ENCODE data around the gene CRABP2. TPM values are rescaled to one million over a fixed set of nuclear protein-coding genes. Genes with fewer than 3 reads are reported as not detected.

CRABP2 gene
- total and polyA plus RNA-seq, 2 of the 13 experiments (the other 11 are each of a cell fraction or from before 2014, with no cell fraction given): 0.40 to 0.60 TPM

DNA sequence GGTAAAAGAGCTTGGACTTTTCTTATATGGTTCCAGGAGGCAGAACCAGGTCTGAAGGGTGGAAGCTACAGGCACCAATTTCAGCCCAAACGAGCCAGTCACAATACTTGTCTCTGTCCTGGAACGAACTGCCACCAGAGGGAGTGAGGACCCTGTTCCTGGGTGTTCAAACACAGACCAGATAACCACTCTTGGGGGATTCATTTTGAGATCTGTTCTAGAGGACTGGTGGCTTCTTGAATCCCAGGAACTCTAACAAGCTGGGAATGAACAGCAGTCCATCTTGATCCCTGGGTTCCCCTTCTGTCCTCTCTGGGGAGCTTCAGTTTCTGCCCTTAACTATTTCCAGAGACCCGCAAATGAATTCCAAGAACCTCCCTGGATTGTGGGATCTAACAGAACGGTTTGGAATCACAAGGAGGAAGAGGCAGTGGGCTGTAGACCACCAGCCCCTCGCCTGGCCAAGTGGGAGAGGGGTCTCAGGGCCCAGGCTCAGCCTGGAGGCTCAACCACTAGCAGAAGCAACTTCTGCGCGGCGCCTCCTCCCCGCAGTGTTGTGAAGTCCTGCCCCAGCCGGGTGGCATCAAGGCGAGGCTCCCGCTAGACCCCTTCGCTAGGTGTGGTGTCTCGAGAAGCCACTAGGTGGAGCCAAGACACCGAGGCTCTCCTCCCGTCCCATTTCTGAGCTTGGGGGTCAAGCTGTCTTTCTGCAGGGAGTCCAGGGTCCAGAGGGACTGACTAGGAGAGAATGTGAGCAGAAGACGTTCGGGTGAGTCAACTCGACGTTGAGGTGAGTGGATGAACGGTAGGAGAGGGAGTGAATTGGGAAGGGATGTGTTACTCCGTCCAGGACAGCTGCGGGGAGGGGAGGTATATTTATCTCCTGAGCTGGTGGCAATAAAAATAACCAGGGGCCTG is 16.1 kb downstream of the CRABP2 start (continued):
- TF ChIP-seq, protein P1, sequence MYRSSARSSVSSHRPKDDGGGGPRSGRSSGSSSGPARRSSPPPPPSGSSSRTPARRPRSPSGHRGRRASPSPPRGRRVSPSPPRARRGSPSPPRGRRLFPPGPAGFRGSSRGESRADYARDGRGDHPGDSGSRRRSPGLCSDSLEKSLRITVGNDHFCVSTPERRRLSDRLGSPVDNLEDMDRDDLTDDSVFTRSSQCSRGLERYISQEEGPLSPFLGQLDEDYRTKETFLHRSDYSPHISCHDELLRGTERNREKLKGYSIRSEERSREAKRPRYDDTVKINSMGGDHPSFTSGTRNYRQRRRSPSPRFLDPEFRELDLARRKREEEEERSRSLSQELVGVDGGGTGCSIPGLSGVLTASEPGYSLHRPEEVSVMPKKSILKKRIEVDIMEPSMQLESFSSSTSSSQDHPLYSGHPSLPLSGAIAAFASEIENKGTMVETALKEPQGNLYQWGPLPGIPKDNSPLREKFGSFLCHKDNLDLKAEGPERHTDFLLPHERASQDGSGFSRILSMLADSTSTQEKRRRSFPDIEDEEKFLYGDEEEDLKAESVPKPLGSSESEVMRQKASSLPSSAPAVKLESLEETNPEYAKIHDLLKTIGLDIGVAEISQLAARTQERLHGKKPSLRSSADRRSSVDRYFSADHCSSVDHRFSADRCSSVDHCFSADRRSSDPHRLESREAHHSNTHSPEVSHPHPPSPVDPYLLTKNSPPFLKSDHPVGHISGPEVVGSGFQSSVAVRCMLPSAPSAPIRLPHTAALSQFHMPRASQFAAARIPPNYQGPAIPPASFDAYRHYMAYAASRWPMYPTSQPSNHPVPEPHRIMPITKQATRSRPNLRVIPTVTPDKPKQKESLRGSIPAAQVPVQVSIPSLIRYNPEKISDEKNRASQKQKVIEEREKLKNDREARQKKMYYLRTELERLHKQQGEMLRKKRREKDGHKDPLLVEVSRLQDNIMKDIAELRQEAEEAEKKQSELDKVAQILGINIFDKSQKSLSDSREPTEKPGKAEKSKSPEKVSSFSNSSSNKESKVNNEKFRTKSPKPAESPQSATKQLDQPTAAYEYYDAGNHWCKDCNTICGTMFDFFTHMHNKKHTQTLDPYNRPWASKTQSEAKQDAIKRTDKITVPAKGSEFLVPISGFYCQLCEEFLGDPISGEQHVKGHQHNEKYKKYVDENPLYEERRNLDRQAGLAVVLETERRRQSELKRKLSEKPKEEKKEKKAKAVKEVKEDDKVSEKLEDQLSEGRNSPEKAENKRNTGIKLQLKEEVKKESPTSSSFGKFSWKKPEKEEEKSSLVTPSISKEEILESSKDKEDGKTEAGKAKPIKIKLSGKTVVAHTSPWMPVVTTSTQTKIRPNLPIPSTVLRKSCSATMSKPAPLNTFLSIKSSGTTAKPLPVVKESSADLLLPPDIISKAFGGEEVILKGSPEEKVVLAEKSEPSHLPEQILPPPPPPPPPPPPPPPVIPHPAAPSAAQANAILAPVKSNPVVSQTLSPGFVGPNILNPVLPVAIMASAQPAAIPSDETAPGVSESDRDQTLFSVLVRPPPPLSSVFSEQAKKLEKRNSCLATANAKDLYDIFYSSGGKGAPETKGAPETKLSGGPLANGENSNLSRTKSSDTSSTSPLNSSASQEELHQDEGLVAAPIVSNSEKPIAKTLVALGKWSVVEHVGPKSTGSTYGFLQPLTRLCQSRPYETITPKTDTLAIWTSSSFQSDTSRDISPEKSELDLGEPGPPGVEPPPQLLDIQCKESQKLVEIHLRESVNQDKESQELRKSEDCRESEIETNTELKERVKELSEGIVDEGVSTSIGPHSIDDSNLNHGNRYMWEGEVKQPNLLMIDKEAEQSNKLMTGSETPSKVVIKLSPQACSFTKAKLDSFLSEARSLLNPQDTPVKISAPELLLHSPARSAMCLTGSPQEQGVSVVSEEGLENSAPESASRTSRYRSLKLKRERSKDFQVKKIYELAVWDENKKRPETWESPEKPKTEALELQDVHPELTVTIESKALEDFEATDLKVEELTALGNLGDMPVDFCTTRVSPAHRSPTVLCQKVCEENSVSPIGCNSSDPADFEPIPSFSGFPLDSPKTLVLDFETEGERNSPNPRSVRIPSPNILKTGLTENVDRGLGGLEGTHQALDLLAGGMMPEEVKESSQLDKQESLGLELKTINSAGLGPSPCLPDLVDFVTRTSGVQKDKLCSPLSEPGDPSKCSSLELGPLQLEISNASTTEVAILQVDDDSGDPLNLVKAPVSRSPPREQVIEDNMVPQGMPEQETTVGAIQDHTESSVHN (CRISPR knock-in tag; IDR thresholded peaks at IDR 0.05): no peak
- no peak for TF ChIP-seq IKZF4 (CRISPR knock-in tag; IDR thresholded peaks at IDR 0.05; ENCODE audit: borderline replicate concordance, low read depth, not compliant biosample characterization)
- TF ChIP-seq PTBP1 (IDR thresholded peaks at IDR 0.05; ENCODE audit: low read depth, low read length, poor library complexity, severe bottlenecking): no peak
- no peak for TF ChIP-seq KLF11 (CRISPR knock-in tag; IDR thresholded peaks at IDR 0.05)
- TF ChIP-seq PLSCR1 (CRISPR knock-in tag; IDR thresholded peaks at IDR 0.05; ENCODE audit: borderline replicate concordance): no peak
- no peak for TF ChIP-seq HIVEP1 (CRISPR knock-in tag; IDR thresholded peaks at IDR 0.05)
- no peak for TF ChIP-seq ZNF788 (CRISPR knock-in tag; IDR thresholded peaks at IDR 0.05; ENCODE audit: borderline replicate concordance)
- TF ChIP-seq SMARCC2 (IDR thresholded peaks at IDR 0.05): no peak
- no peak for TF ChIP-seq ZNF180 (CRISPR knock-in tag; IDR thresholded peaks at IDR 0.05; ENCODE audit: borderline replicate concordance, low read depth)
- TF ChIP-seq MED1 (CRISPR knock-in tag; IDR thresholded peaks at IDR 0.05): peak; percentile 20; the same call in 1 of the 2 replicates
- TF ChIP-seq, protein P2, sequence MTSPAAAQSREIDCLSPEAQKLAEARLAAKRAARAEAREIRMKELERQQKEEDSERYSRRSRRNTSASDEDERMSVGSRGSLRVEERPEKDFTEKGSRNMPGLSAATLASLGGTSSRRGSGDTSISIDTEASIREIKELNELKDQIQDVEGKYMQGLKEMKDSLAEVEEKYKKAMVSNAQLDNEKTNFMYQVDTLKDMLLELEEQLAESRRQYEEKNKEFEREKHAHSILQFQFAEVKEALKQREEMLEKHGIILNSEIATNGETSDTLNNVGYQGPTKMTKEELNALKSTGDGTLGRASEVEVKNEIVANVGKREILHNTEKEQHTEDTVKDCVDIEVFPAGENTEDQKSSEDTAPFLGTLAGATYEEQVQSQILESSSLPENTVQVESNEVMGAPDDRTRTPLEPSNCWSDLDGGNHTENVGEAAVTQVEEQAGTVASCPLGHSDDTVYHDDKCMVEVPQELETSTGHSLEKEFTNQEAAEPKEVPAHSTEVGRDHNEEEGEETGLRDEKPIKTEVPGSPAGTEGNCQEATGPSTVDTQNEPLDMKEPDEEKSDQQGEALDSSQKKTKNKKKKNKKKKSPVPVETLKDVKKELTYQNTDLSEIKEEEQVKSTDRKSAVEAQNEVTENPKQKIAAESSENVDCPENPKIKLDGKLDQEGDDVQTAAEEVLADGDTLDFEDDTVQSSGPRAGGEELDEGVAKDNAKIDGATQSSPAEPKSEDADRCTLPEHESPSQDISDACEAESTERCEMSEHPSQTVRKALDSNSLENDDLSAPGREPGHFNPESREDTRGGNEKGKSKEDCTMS (CRISPR knock-in tag; conservative IDR thresholded peaks at IDR 0.05): no peak
- TF ChIP-seq, protein P3, sequence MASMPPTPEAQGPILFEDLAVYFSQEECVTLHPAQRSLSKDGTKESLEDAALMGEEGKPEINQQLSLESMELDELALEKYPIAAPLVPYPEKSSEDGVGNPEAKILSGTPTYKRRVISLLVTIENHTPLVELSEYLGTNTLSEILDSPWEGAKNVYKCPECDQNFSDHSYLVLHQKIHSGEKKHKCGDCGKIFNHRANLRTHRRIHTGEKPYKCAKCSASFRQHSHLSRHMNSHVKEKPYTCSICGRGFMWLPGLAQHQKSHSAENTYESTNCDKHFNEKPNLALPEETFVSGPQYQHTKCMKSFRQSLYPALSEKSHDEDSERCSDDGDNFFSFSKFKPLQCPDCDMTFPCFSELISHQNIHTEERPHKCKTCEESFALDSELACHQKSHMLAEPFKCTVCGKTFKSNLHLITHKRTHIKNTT (CRISPR knock-in tag; IDR thresholded peaks at IDR 0.05): no peak
- no peak for TF ChIP-seq TOE1 (CRISPR knock-in tag; IDR thresholded peaks at IDR 0.05)
- no peak for TF ChIP-seq ZNF251 (CRISPR knock-in tag; IDR thresholded peaks at IDR 0.05)
